Prostate gland (tissue), 2 donors: Measurements from ENCODE around the gene INPP5A.

Experiments used
- POLR2AphosphoS5 ChIP-seq: sonication (generic); formaldehyde crosslinking; IDR thresholded peaks from one replicate; pipeline ENCODE4 v1.6.1; 2017; ENCODE audit warnings: antibody characterized with exemption
- TF ChIP-seq, protein P1 (sequence below), 4 experiments: fragments of 200-600 bp in 2 of 4; fragments of 450-650 bp in 2 of 4; sonication (generic) in 2 of 4; IDR thresholded peaks; 1 replicate in 3 of 4; 2 replicates in 1 of 4; pipeline ENCODE4 v1.5.1; 2016 to 2019; ENCODE audit warnings: antibody characterized with exemption in 4 of 4, mild to moderate bottlenecking in 2 of 4, moderate library complexity in 2 of 4

DNA sequence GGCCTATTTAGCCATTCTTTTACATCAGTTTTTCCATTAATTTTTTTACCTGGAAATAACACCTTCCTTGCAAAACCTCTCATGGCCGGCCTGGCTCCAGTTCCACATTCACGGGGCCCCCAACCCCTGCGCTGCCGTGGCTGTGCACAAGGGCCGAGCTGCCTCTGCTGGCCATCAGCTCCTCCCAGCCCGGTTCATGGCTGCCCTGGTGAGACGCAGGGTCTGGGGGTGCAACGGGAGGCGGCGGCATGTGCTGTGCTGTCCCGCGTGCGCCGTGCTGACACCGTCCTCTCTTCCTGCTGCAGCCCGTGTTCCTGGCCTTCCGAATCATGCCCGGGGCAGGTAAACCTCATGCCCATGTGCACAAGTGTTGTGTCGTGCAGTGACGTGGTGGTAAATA is 244.0 kb downstream of the INPP5A start:
- TF ChIP-seq, protein P1, sequence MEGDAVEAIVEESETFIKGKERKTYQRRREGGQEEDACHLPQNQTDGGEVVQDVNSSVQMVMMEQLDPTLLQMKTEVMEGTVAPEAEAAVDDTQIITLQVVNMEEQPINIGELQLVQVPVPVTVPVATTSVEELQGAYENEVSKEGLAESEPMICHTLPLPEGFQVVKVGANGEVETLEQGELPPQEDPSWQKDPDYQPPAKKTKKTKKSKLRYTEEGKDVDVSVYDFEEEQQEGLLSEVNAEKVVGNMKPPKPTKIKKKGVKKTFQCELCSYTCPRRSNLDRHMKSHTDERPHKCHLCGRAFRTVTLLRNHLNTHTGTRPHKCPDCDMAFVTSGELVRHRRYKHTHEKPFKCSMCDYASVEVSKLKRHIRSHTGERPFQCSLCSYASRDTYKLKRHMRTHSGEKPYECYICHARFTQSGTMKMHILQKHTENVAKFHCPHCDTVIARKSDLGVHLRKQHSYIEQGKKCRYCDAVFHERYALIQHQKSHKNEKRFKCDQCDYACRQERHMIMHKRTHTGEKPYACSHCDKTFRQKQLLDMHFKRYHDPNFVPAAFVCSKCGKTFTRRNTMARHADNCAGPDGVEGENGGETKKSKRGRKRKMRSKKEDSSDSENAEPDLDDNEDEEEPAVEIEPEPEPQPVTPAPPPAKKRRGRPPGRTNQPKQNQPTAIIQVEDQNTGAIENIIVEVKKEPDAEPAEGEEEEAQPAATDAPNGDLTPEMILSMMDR (IDR thresholded peaks at IDR 0.05): no peak
- TF ChIP-seq POLR2AphosphoS5: no peak
